Measurements from ENCODE around the gene CACNB2. TPM values are rescaled to one million over a fixed set of nuclear protein-coding genes. Genes with fewer than 3 reads are reported as not detected.
A peak's percentile ranks its signal among the peaks of the same experiment; 100 is the strongest.

CACNB2 gene
- 30.0 and 34.1 TPM in 2 replicates for total RNA-seq (2021)
- percentile 92 among the genes with signal in this experiment for Bru-seq, nascent RNA
- BruChase-seq, experiment 1, labeled RNA remaining after a 2-hour chase = percentile 92 among the genes with signal in this experiment
- percentile 92 among the genes with signal in this experiment for BruChase-seq, experiment 2, labeled RNA remaining after a 6-hour chase
- long read RNA-seq, transcript CACNB2-211 (2 exons, 497 nt) = major isoform, 18 of 47 reads
- long read RNA-seq, partial matches to known transcripts = 19 of 47 reads
- long read RNA-seq, other reads (novel, unspliced or antisense) = 10 of 47 reads

GRCh38 chr10:18140149-18140956 is at the start of gene CACNB2:
Gene CACNB2, plus strand, starts transcription at chr10:18140424.
- no TSS peak for BruUV-seq (replicated peaks)
- DNase-seq (ENCODE audit: low spot score) = peak; percentile 85
- Histone ChIP-seq H3K4me1 (ENCODE audit: insufficient read depth, low read length, poor library complexity, severe bottlenecking) (peaks cover 36% of the 10 kb centered on the region), H3K27me3 (replicated peaks; ENCODE audit: insufficient read depth, low read depth, low read length, poor library complexity) (no peaks in the 10 kb centered on the region), H3K27ac (ENCODE audit: low read depth, low read length, poor library complexity, severe bottlenecking) (peak within 1 kb of the TSS; percentile 88), H3K4me3 (ENCODE audit: low read depth, low read length, poor library complexity, severe bottlenecking) (peak within 1 kb of the TSS; percentile 83), H3K36me3 (ENCODE audit: insufficient read depth, low read length, poor library complexity, severe bottlenecking) (no peaks in the 10 kb centered on the region), H3K9me3 (ENCODE audit: low read depth, low read length, poor library complexity, severe bottlenecking) (peaks cover 5% of the 10 kb centered on the region)
- intact Hi-C loops (cut with micrococcal nuclease; ENCODE audit: unreplicated experiment) = loop anchor here (5.0 to 10.0 kb wide), 3 partner anchors 57 to 536 kb away; no protein-coding TSS in a partner anchor
- ChIA-PET CTCF (no interaction called here), POLR2A (ENCODE audit: low non-redundant PET) (no interaction called here)
- TF ChIP-seq CTCF (conservative IDR thresholded peaks at IDR 0.05; ENCODE audit: low read depth, low read length) (0 out of 2 replicates have a peak, but pooled peaks have one; percentile 11), EZH2 (IDR thresholded peaks at IDR 0.05; ENCODE audit: borderline replicate concordance, low read depth, low read length, poor library complexity, severe bottlenecking) (no peak)

DNA sequence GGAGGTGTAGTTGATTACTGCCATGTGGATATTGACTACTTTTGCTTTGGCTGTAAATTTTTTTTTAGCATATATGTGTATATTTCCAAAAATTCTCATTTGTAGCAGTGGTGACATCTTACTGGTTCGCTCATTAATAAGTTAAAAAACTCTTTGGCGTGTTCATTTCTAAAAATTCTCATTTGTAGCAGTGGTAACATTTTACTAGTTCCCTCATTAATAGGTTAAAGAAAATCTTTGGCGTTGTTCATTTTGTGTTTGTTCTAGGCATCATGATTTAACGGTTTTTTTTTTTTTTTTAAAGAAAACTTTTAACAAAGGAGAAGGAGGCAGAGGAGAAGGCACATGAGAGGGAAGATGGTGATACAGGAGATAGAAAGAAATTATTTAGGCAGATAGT is 45.9 kb upstream of the CACNB2 start:
- DNase-seq (ENCODE audit: low spot score) = no peak
- intact Hi-C loops (cut with micrococcal nuclease; ENCODE audit: unreplicated experiment) = no loop called here
- H3K27me3 ChIP-seq (replicated peaks; ENCODE audit: insufficient read depth, low read depth, low read length, poor library complexity) = no peaks in the 10 kb centered on the region
- no peaks in the 10 kb centered on the region for H3K36me3 ChIP-seq (ENCODE audit: insufficient read depth, low read length, poor library complexity, severe bottlenecking)
- ChIA-PET CTCF (no interaction called here), POLR2A (ENCODE audit: low non-redundant PET) (no interaction called here)
- no TSS peak for BruUV-seq (replicated peaks)
- H3K27ac ChIP-seq (ENCODE audit: low read depth, low read length, poor library complexity, severe bottlenecking) = no peak overlapping the region
- TF ChIP-seq EZH2 (IDR thresholded peaks at IDR 0.05; ENCODE audit: borderline replicate concordance, low read depth, low read length, poor library complexity, severe bottlenecking) (no peak), CTCF (conservative IDR thresholded peaks at IDR 0.05; ENCODE audit: low read depth, low read length) (no peak)
- H3K9me3 ChIP-seq (ENCODE audit: low read depth, low read length, poor library complexity, severe bottlenecking) = no peaks in the 10 kb centered on the region
- H3K4me3 ChIP-seq (ENCODE audit: low read depth, low read length, poor library complexity, severe bottlenecking) = no peak overlapping the region
- no peaks in the 10 kb centered on the region for H3K4me1 ChIP-seq (ENCODE audit: insufficient read depth, low read length, poor library complexity, severe bottlenecking)

- POLR2A ChIA-PET (ENCODE audit: low non-redundant PET) = no interaction called here
Observed at GRCh38 chr10:18094793-18095192, 45.4 kb upstream of the CACNB2 start.

More at GRCh38 chr10:18094793-18095192, 45.4 kb upstream of the CACNB2 start:
- intact Hi-C loops (cut with micrococcal nuclease; ENCODE audit: unreplicated experiment) = no loop called here
- no peaks in the 10 kb centered on the region for H3K27me3 ChIP-seq (replicated peaks; ENCODE audit: insufficient read depth, low read depth, low read length, poor library complexity)
- BruUV-seq (replicated peaks) = no TSS peak
- CTCF ChIA-PET = no interaction called here
- no peaks in the 10 kb centered on the region for H3K9me3 ChIP-seq (ENCODE audit: low read depth, low read length, poor library complexity, severe bottlenecking)
- H3K27ac ChIP-seq (ENCODE audit: low read depth, low read length, poor library complexity, severe bottlenecking) = no peak overlapping the region
- no peaks in the 10 kb centered on the region for H3K36me3 ChIP-seq (ENCODE audit: insufficient read depth, low read length, poor library complexity, severe bottlenecking)
- H3K4me3 ChIP-seq (ENCODE audit: low read depth, low read length, poor library complexity, severe bottlenecking) = no peak overlapping the region
- TF ChIP-seq CTCF (conservative IDR thresholded peaks at IDR 0.05; ENCODE audit: low read depth, low read length) (no peak), EZH2 (IDR thresholded peaks at IDR 0.05; ENCODE audit: borderline replicate concordance, low read depth, low read length, poor library complexity, severe bottlenecking) (no peak)
- DNase-seq (ENCODE audit: low spot score) = no peak
- H3K4me1 ChIP-seq (ENCODE audit: insufficient read depth, low read length, poor library complexity, severe bottlenecking) = no peaks in the 10 kb centered on the region
